ENCODE data around the gene NTF3.

DNA sequence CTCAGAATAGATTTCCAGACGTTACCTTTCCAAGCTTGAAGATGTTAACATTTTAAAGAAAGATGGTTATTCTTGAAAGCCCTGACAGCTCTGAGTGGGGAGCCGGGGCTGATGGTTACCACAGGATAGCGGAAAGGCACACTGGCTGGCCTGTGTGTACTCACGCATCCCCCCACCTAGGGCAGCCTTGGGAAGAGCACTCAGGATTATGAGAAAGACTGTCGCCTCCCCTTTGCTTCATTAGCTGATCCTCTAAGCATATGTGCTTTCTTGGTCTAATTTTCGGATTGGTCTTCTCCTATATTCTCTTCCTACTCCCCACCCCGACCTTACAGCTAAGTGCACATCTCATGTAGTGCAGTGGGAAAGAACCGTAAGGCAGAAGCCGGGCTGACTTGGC lies 20.7 kb downstream of the NTF3 start:
- TF ChIP-seq EZH2 (IDR thresholded peaks at IDR 0.05; ENCODE audit: borderline replicate concordance, low read depth, low read length) (no peak), ARNT (IDR thresholded peaks at IDR 0.05) (no peak), ZNF77 (CRISPR knock-in tag; IDR thresholded peaks at IDR 0.05) (no peak), PRMT5 (CRISPR knock-in tag; IDR thresholded peaks at IDR 0.05) (no peak), CTCF (IDR thresholded peaks at IDR 0.05 in 2 of 3, conservative IDR thresholded peaks at IDR 0.05 in 1 of 3; ENCODE audit: insufficient read depth in 2 of 3, low read depth in 1 of 3, low read length in 3 of 3) (no peak), POLR2A (conservative IDR thresholded peaks at IDR 0.05) (no peak), GATA2 (CRISPR knock-in tag; IDR thresholded peaks at IDR 0.05) (no peak), PHTF2 (CRISPR knock-in tag; IDR thresholded peaks at IDR 0.05) (no peak), FOXJ3 (CRISPR knock-in tag; IDR thresholded peaks at IDR 0.05) (no peak), EHMT2 (IDR thresholded peaks at IDR 0.05) (no peak), E2F6 (IDR thresholded peaks at IDR 0.05; ENCODE audit: borderline replicate concordance in 1 of 2, extremely low read depth in 1 of 2, insufficient read depth in 1 of 2, insufficient read length in 1 of 2, low read depth in 1 of 2, low read length in 1 of 2, poor library complexity in 1 of 2, severe bottlenecking in 1 of 2) (no peak)
- TF ChIP-seq, protein P1, sequence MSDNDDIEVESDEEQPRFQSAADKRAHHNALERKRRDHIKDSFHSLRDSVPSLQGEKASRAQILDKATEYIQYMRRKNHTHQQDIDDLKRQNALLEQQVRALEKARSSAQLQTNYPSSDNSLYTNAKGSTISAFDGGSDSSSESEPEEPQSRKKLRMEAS (CRISPR knock-in tag; IDR thresholded peaks at IDR 0.05): no peak
- TF ChIP-seq, protein P2, sequence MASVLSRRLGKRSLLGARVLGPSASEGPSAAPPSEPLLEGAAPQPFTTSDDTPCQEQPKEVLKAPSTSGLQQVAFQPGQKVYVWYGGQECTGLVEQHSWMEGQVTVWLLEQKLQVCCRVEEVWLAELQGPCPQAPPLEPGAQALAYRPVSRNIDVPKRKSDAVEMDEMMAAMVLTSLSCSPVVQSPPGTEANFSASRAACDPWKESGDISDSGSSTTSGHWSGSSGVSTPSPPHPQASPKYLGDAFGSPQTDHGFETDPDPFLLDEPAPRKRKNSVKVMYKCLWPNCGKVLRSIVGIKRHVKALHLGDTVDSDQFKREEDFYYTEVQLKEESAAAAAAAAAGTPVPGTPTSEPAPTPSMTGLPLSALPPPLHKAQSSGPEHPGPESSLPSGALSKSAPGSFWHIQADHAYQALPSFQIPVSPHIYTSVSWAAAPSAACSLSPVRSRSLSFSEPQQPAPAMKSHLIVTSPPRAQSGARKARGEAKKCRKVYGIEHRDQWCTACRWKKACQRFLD (CRISPR knock-in tag; IDR thresholded peaks at IDR 0.05): no peak

Measured in K562 (cell line).